ENCODE measurements around the gene WDR7.

WDR7 gene

GRCh38 chr18:56962322-56962721 is 311.2 kb downstream of the WDR7 start:
- no peak overlapping the region for H3K4me3 ChIP-seq (ENCODE audit: low read depth, low read length)
- no peak for DNase-seq (ENCODE audit: low read depth)
- TF ChIP-seq CTCF (IDR thresholded peaks at IDR 0.05; ENCODE audit: insufficient read depth, low read depth, low read length, missing control alignments), result no peak

- H3K4me3 ChIP-seq (ENCODE audit: low read depth, low read length), result no peak overlapping the region
- TF ChIP-seq CTCF (IDR thresholded peaks at IDR 0.05; ENCODE audit: insufficient read depth, low read depth, low read length, missing control alignments), result no peak
- no peak for DNase-seq (ENCODE audit: low read depth)
Measured at GRCh38 chr18:56967035-56967434, 315.9 kb downstream of the WDR7 start.

- no peak overlapping the region for H3K4me3 ChIP-seq (ENCODE audit: low read depth, low read length)
- no peak for DNase-seq (ENCODE audit: low read depth)
- no peak for TF ChIP-seq CTCF (IDR thresholded peaks at IDR 0.05; ENCODE audit: insufficient read depth, low read depth, low read length, missing control alignments)
Measured at GRCh38 chr18:56973487-56973886, 322.3 kb downstream of the WDR7 start.

GRCh38 chr18:56974141-56974540 is 323.0 kb downstream of the WDR7 start:
- no peak for TF ChIP-seq CTCF (IDR thresholded peaks at IDR 0.05; ENCODE audit: insufficient read depth, low read depth, low read length, missing control alignments)
- no peak overlapping the region for H3K4me3 ChIP-seq (ENCODE audit: low read depth, low read length)
- no peak for DNase-seq (ENCODE audit: low read depth)

- DNase-seq (ENCODE audit: low read depth), result no peak
- no peak for TF ChIP-seq CTCF (IDR thresholded peaks at IDR 0.05; ENCODE audit: insufficient read depth, low read depth, low read length, missing control alignments)
Measured at GRCh38 chr18:56975276-56975675, 324.1 kb downstream of the WDR7 start.

GRCh38 chr18:56977309-56977708 is 326.1 kb downstream of the WDR7 start:
- DNase-seq (ENCODE audit: low read depth), result no peak
- no peak for TF ChIP-seq CTCF (IDR thresholded peaks at IDR 0.05; ENCODE audit: insufficient read depth, low read depth, low read length, missing control alignments)
- no peak overlapping the region for H3K4me3 ChIP-seq (ENCODE audit: low read depth, low read length)

More at GRCh38 chr18:56975276-56975675, 324.1 kb downstream of the WDR7 start:
- H3K4me3 ChIP-seq (ENCODE audit: low read depth, low read length), result no peak overlapping the region

- H3K4me3 ChIP-seq (ENCODE audit: low read depth, low read length), result no peak overlapping the region
- TF ChIP-seq CTCF (IDR thresholded peaks at IDR 0.05; ENCODE audit: insufficient read depth, low read depth, low read length, missing control alignments), result no peak
- no peak for DNase-seq (ENCODE audit: low read depth)
Measured at GRCh38 chr18:56977771-56978170, 326.6 kb downstream of the WDR7 start.
